Stimulated activated CD4-positive, alpha-beta T cell treated with anti-CD3 and anti-CD28 coated beads, TNF-alpha, amount 100 ng/mL, for 4 hours (primary cell): Measurements from ENCODE around the gene WDR37.

ENCODE experiments used
- DNase-seq, 3 experiments: peaks; one replicate each; pipeline ENCODE4 v3.0.0-alpha.2; 2020; ENCODE audit warnings: low read depth in 3 of 3

Gene WDR37

GRCh38 chr10:1074748-1075308, 18.6 kb downstream of the WDR37 start:
- DNase-seq = no peak

- no peak for DNase-seq
These were observed 22.5 kb downstream of the WDR37 start for GRCh38 chr10:1078668-1079067.

- no peak for DNase-seq
These were observed 27.4 kb downstream of the WDR37 start for GRCh38 chr10:1083581-1083980.

GRCh38 chr10:1084011-1084950, 28.1 kb downstream of the WDR37 start:
- no peak for DNase-seq

GRCh38 chr10:1085258-1085657, 29.1 kb downstream of the WDR37 start:
- no peak for DNase-seq

GRCh38 chr10:1086787-1087186, 30.6 kb downstream of the WDR37 start:
- DNase-seq = no peak

- no peak for DNase-seq
These were observed 33.0 kb downstream of the WDR37 start for GRCh38 chr10:1089017-1089689.

- no peak for DNase-seq
These were observed 34.5 kb downstream of the WDR37 start for GRCh38 chr10:1090696-1091095.

- DNase-seq = no peak
These were observed 37.5 kb downstream of the WDR37 start for GRCh38 chr10:1093696-1094095.

GRCh38 chr10:1094112-1095057, 38.2 kb downstream of the WDR37 start:
- no peak for DNase-seq

- no peak for DNase-seq
These were observed 39.3 kb downstream of the WDR37 start for GRCh38 chr10:1095498-1095897.

GRCh38 chr10:1096287-1096889, 40.2 kb downstream of the WDR37 start:
- no peak for DNase-seq

- no peak for DNase-seq
These were observed 41.3 kb downstream of the WDR37 start for GRCh38 chr10:1097436-1097835.

GRCh38 chr10:1100143-1100542, 44.0 kb downstream of the WDR37 start:
- DNase-seq = no peak

- no peak for DNase-seq
These were observed 44.6 kb downstream of the WDR37 start for GRCh38 chr10:1100691-1101368.

GRCh38 chr10:1101946-1102345, 45.8 kb downstream of the WDR37 start:
- no peak for DNase-seq

GRCh38 chr10:1102416-1102815, 46.2 kb downstream of the WDR37 start:
- DNase-seq = peak in 2 of 3 experiments; percentile 10 to 28

- DNase-seq = no peak
These were observed 46.6 kb downstream of the WDR37 start for GRCh38 chr10:1102831-1103230.

- no peak for DNase-seq
These were observed 47.4 kb downstream of the WDR37 start for GRCh38 chr10:1103551-1103950.

GRCh38 chr10:1104971-1105370, 48.8 kb downstream of the WDR37 start:
- DNase-seq = no peak

- no peak for DNase-seq
These were observed 50.8 kb downstream of the WDR37 start for GRCh38 chr10:1107004-1107403.
